ENCODE results near the gene CIBAR2.
"Not testable (repeated sequence)": the region's sequence is repeated elsewhere in the genome, so short reads cannot be mapped to it uniquely, and the experiment has no call there.

CIBAR2 gene

GRCh38 chr16:85062323-85062722 is 49.9 kb downstream of the CIBAR2 start:
- no peak for DNase-seq (ENCODE audit: low spot score)

- DNase-seq (ENCODE audit: low spot score), result no peak
Observed at GRCh38 chr16:85061566-85061965, 50.7 kb downstream of the CIBAR2 start.

- no peak for DNase-seq (ENCODE audit: low spot score)
Observed at GRCh38 chr16:85058909-85059308, 53.4 kb downstream of the CIBAR2 start.

- no peak for DNase-seq (ENCODE audit: low spot score)
Observed at GRCh38 chr16:85057948-85058347, 54.3 kb downstream of the CIBAR2 start.

- no peak for DNase-seq (ENCODE audit: low spot score)
Observed at GRCh38 chr16:85057212-85057889, 54.9 kb downstream of the CIBAR2 start.

- no peak for DNase-seq (ENCODE audit: low spot score)
Observed at GRCh38 chr16:85056211-85056748, 56.0 kb downstream of the CIBAR2 start.

- DNase-seq (ENCODE audit: low spot score), result peak; percentile 80
Observed at GRCh38 chr16:85055493-85056210, 56.6 kb downstream of the CIBAR2 start.

- DNase-seq (ENCODE audit: low spot score), result no peak
Observed at GRCh38 chr16:85054948-85055492, 57.3 kb downstream of the CIBAR2 start.

- DNase-seq (ENCODE audit: low spot score), result not testable (repeated sequence)
Observed at GRCh38 chr16:85054321-85054720, 58.0 kb downstream of the CIBAR2 start.

- no peak for DNase-seq (ENCODE audit: low spot score)
Observed at GRCh38 chr16:85052536-85052935, 59.7 kb downstream of the CIBAR2 start.

GRCh38 chr16:85051683-85052082 is 60.6 kb downstream of the CIBAR2 start:
- no peak for DNase-seq (ENCODE audit: low spot score)

GRCh38 chr16:85051067-85051581 is 61.1 kb downstream of the CIBAR2 start:
- DNase-seq (ENCODE audit: low spot score), result no peak

- no peak for DNase-seq (ENCODE audit: low spot score)
Observed at GRCh38 chr16:85049706-85050305, 62.5 kb downstream of the CIBAR2 start.

GRCh38 chr16:85048921-85049562 is 63.2 kb downstream of the CIBAR2 start:
- DNase-seq (ENCODE audit: low spot score), result no peak
